ENCODE results near the gene MRPL50.

MRPL50 gene

DNA sequence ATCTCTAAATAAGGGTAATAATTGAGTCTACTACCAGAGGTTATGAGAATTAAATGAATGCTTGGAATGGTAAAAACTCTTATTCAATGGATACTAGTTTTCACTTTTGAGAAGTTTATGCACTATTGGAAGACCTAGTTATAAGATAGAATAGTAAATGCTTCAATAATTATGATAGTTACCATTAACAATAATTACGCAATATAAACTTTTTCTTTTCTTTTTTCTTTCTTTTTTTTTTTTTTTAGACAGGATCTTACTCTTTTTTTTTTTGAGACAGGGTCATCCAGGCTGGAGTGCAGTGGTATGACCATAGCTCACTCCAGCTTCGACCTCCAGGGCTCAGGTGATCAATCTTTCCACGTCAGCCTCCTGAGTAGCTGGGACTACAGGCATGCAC lies 30.5 kb upstream of the MRPL50 start:
- no peaks in the 10 kb centered on the region for H3K79me2 ChIP-seq (ENCODE audit: insufficient read depth, low read length)
- no peak overlapping the region for H3K9ac ChIP-seq (ENCODE audit: low read length)
- H3K4me2 ChIP-seq (ENCODE audit: low read depth, low read length, poor library complexity, severe bottlenecking) = peak overlapping the region; percentile 53
- H3K27me3 ChIP-seq (ENCODE audit: low read length) = no peaks in the 10 kb centered on the region
- H3F3A ChIP-seq (ENCODE audit: insufficient read depth) = peaks cover 15% of the 10 kb centered on the region
- H4K20me1 ChIP-seq (ENCODE audit: low read depth, low read length) = no peaks in the 10 kb centered on the region
- H3K27ac ChIP-seq (ENCODE audit: low read depth, low read length) = peak overlapping the region; percentile 91
- peak overlapping the region; percentile 42 for H3K4me3 ChIP-seq (ENCODE audit: insufficient read depth, low read length, poor library complexity, severe bottlenecking)
- peak overlapping the region; percentile 89 for H2AFZ ChIP-seq (ENCODE audit: low read depth, low read length, severe bottlenecking)
- H3K9me3 ChIP-seq (ENCODE audit: insufficient read depth, low read length) = no peaks in the 10 kb centered on the region
- no peaks in the 10 kb centered on the region for H3K36me3 ChIP-seq (ENCODE audit: low read length)
- TF ChIP-seq, protein P1, sequence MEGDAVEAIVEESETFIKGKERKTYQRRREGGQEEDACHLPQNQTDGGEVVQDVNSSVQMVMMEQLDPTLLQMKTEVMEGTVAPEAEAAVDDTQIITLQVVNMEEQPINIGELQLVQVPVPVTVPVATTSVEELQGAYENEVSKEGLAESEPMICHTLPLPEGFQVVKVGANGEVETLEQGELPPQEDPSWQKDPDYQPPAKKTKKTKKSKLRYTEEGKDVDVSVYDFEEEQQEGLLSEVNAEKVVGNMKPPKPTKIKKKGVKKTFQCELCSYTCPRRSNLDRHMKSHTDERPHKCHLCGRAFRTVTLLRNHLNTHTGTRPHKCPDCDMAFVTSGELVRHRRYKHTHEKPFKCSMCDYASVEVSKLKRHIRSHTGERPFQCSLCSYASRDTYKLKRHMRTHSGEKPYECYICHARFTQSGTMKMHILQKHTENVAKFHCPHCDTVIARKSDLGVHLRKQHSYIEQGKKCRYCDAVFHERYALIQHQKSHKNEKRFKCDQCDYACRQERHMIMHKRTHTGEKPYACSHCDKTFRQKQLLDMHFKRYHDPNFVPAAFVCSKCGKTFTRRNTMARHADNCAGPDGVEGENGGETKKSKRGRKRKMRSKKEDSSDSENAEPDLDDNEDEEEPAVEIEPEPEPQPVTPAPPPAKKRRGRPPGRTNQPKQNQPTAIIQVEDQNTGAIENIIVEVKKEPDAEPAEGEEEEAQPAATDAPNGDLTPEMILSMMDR (IDR thresholded peaks at IDR 0.05; ENCODE audit: insufficient read depth, low read length, poor library complexity, severe bottlenecking) = no peak
- TF ChIP-seq EZH2phosphoT487 (conservative IDR thresholded peaks at IDR 0.05; ENCODE audit: low read length) = no peak
- no peaks in the 10 kb centered on the region for H3K9me2 ChIP-seq (replicated peaks; ENCODE audit: insufficient read depth, low read length)

DNA sequence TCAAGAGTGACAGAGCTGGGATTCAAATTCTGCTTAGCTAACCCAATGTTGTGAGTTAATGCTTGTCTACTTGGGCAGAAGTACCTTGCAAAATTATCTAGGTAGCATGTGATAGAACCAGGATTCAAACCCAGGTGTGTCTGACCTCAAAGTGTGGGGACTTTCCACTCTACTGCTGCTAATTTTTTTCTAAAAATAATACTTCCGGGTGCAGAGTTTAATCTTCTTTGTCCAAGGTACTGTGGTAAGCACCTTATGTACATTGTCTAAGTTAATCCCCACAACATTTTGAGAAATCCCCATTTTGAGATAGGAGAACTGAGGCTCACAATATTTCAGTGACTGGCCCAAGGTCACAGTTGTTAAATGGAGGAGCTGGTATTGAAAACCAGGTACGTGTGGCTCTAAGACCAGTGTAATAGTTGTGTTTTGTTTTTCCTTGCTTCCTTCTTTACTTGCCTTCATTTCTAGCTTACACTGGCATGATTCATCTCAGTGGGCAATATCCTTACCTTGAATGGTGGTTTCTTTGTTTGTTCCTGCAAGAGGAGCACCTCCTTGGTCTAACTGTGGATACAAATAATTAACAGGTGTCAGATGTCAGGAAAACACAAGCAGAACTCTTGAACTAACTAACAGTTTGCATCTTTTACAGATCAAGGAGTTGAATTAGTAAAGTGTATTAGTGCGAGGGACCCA lies 29.7 kb upstream of the MRPL50 start:
- Histone ChIP-seq H3K4me3 (ENCODE audit: insufficient read depth, low read length, poor library complexity, severe bottlenecking) (peak overlapping the region; percentile 42), H3K9me3 (ENCODE audit: insufficient read depth, low read length) (no peaks in the 10 kb centered on the region), H3K27ac (ENCODE audit: low read depth, low read length) (peak overlapping the region; percentile 91), H2AFZ (ENCODE audit: low read depth, low read length, severe bottlenecking) (peak overlapping the region; percentile 89), H3K36me3 (ENCODE audit: low read length) (no peaks in the 10 kb centered on the region), H3K9ac (ENCODE audit: low read length) (no peak overlapping the region), H3K4me2 (ENCODE audit: low read depth, low read length, poor library complexity, severe bottlenecking) (peak overlapping the region; percentile 53), H4K20me1 (ENCODE audit: low read depth, low read length) (no peaks in the 10 kb centered on the region), H3F3A (ENCODE audit: insufficient read depth) (peaks cover 15% of the 10 kb centered on the region), H3K27me3 (ENCODE audit: low read length) (no peaks in the 10 kb centered on the region), H3K79me2 (ENCODE audit: insufficient read depth, low read length) (no peaks in the 10 kb centered on the region), H3K9me2 (replicated peaks; ENCODE audit: insufficient read depth, low read length) (no peaks in the 10 kb centered on the region)
- no peak for TF ChIP-seq EZH2phosphoT487 (conservative IDR thresholded peaks at IDR 0.05; ENCODE audit: low read length)
- TF ChIP-seq, protein P1 (IDR thresholded peaks at IDR 0.05; ENCODE audit: insufficient read depth, low read length, poor library complexity, severe bottlenecking) = no peak

DNA sequence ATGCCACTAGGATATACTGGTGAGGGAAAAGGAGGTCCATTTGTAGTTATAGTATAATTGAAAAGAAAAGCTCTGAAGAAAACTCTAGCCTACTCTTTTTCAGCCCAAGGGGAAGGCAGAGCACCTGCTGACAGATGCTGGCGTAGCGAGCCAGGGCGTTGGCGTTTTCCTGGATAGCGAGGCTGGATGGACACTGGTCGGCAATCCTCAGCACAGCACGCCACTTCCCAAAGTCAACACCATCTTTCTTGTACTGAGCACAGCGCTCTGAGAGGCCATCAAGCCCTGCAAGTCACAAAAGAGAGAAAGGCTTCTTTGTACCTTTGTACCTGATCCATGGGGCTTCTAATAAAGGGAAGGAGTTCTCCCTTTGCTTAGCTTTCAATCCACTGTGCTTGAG lies 28.9 kb upstream of the MRPL50 start:
- peaks cover 15% of the 10 kb centered on the region for H3F3A ChIP-seq (ENCODE audit: insufficient read depth)
- no peaks in the 10 kb centered on the region for H3K79me2 ChIP-seq (ENCODE audit: insufficient read depth, low read length)
- no peaks in the 10 kb centered on the region for H3K9me3 ChIP-seq (ENCODE audit: insufficient read depth, low read length)
- H3K27me3 ChIP-seq (ENCODE audit: low read length) = no peaks in the 10 kb centered on the region
- H3K27ac ChIP-seq (ENCODE audit: low read depth, low read length) = peak overlapping the region; percentile 91
- H3K9me2 ChIP-seq (replicated peaks; ENCODE audit: insufficient read depth, low read length) = no peaks in the 10 kb centered on the region
- peak overlapping the region; percentile 53 for H3K4me2 ChIP-seq (ENCODE audit: low read depth, low read length, poor library complexity, severe bottlenecking)
- no peaks in the 10 kb centered on the region for H4K20me1 ChIP-seq (ENCODE audit: low read depth, low read length)
- H3K36me3 ChIP-seq (ENCODE audit: low read length) = no peaks in the 10 kb centered on the region
- no peak overlapping the region for H3K4me3 ChIP-seq (ENCODE audit: insufficient read depth, low read length, poor library complexity, severe bottlenecking)
- H3K9ac ChIP-seq (ENCODE audit: low read length) = no peak overlapping the region
- no peak for TF ChIP-seq EZH2phosphoT487 (conservative IDR thresholded peaks at IDR 0.05; ENCODE audit: low read length)
- TF ChIP-seq, protein P1 (IDR thresholded peaks at IDR 0.05; ENCODE audit: insufficient read depth, low read length, poor library complexity, severe bottlenecking) = no peak
- H2AFZ ChIP-seq (ENCODE audit: low read depth, low read length, severe bottlenecking) = no peak overlapping the region

Data from SU-DHL-6 (cell line).